GM23338 (cell line): ENCODE data around the gene DPF3. TPM values are rescaled to one million over a fixed set of nuclear protein-coding genes. Genes with fewer than 3 reads are reported as not detected.

Experiments used
- ATAC-seq: fragments of 200-7000 bp; cut with Tn5 transposase; 3 replicates; pipeline ENCODE4 v1.9.1; 2020
- DNase-seq: peaks from one replicate; pipeline ENCODE4 v3.0.0-alpha.2; 2015; ENCODE audit warnings: low spot score
- H2AFZ ChIP-seq: fragments of 200-600 bp; sonication (generic); 2 replicates; pipeline ENCODE4 v1.8.0; 2016; ENCODE audit warnings: antibody characterized with exemption, mild to moderate bottlenecking, moderate library complexity
- H3F3A ChIP-seq: fragments of 200-600 bp; sonication (generic); replicated peaks from 2 replicates; pipeline ENCODE4 v1.8.0; 2017; ENCODE audit warnings: antibody characterized with exemption, mixed run types, low read depth
- H3K27ac ChIP-seq: fragments of 200-600 bp; sonication (generic); 2 replicates; pipeline ENCODE4 v1.6.1; 2016; ENCODE audit warnings: low read depth
- H3K27me3 ChIP-seq: fragments of 200-600 bp; sonication (generic); 2 replicates; pipeline ENCODE4 v1.8.0; 2016; ENCODE audit warnings: mild to moderate bottlenecking, mixed run types, moderate library complexity; ENCODE audit not compliant: insufficient read depth
- H3K36me3 ChIP-seq: fragments of 200-600 bp; sonication (generic); 2 replicates; pipeline ENCODE4 v1.8.0; 2016; ENCODE audit warnings: mild to moderate bottlenecking; ENCODE audit not compliant: insufficient read depth
- H3K4me1 ChIP-seq: fragments of 200-600 bp; sonication (generic); 2 replicates; pipeline ENCODE4 v1.8.0; 2016; ENCODE audit warnings: mild to moderate bottlenecking, moderate library complexity; ENCODE audit not compliant: insufficient read depth
- H3K4me2 ChIP-seq: fragments of 200-600 bp; sonication (generic); 2 replicates; pipeline ENCODE4 v1.7.1; 2017; ENCODE audit warnings: mixed run types
- H3K4me3 ChIP-seq: fragments of 200-600 bp; sonication (generic); 2 replicates; pipeline ENCODE4 v1.6.1; 2016; ENCODE audit warnings: mixed run types
- H3K79me2 ChIP-seq: fragments of 200-600 bp; sonication (generic); replicated peaks from 2 replicates; pipeline ENCODE4 v1.8.0; 2017; ENCODE audit warnings: mild to moderate bottlenecking; ENCODE audit not compliant: insufficient read depth
- H3K9me2 ChIP-seq: fragments of 200-600 bp; sonication (generic); 2 replicates; pipeline ENCODE4 v1.8.0; 2017; ENCODE audit not compliant: insufficient read depth
- H4K20me1 ChIP-seq: fragments of 200-600 bp; sonication (generic); replicated peaks from 2 replicates; pipeline ENCODE4 v1.8.0; 2017; ENCODE audit warnings: mild to moderate bottlenecking; ENCODE audit not compliant: insufficient read depth
- H3K27ac Mint-ChIP-seq: 2 replicates; pipeline ENCODE4 v1.8.0; 2020; ENCODE audit warnings: inconsistent platforms, mild to moderate bottlenecking, moderate library complexity, mixed read lengths
- H3K27me3 Mint-ChIP-seq: 3 replicates; pipeline ENCODE4 v1.8.0; 2022; ENCODE audit warnings: low read depth, mild to moderate bottlenecking, moderate library complexity, mixed read lengths, inconsistent platforms; ENCODE audit not compliant: insufficient read depth, poor library complexity
- H3K36me3 Mint-ChIP-seq: 3 replicates; pipeline ENCODE4 v1.8.0; 2021; ENCODE audit warnings: low read depth, mild to moderate bottlenecking, inconsistent platforms, moderate library complexity, mixed read lengths
- H3K4me1 Mint-ChIP-seq: 3 replicates; pipeline ENCODE4 v1.8.0; 2020; ENCODE audit warnings: mild to moderate bottlenecking, inconsistent platforms, mixed read lengths
- H3K4me3 Mint-ChIP-seq: 3 replicates; pipeline ENCODE4 v1.8.0; 2021; ENCODE audit warnings: moderate library complexity, mild to moderate bottlenecking, inconsistent platforms, mixed read lengths
- H3K9me3 Mint-ChIP-seq: 3 replicates; pipeline ENCODE4 v1.8.0; 2020; ENCODE audit warnings: moderate library complexity, mild to moderate bottlenecking, inconsistent platforms, mixed read lengths
- CREB1 ChIP-seq: fragments of 250-450 bp; sonication (Bioruptor Pico); IDR thresholded peaks from 2 replicates; pipeline ENCODE4 v1.5.0; 2020; ENCODE audit warnings: low read depth, mild to moderate bottlenecking, moderate library complexity
- EZH2 ChIP-seq: fragments of 200-600 bp; sonication (generic); IDR thresholded peaks from one replicate; pipeline ENCODE4 v1.8.0; 2017; ENCODE audit warnings: antibody characterized with exemption, mild to moderate bottlenecking, low read depth; ENCODE audit not compliant: unreplicated experiment
- JUNB ChIP-seq: IDR thresholded peaks from one replicate; pipeline ENCODE4 v1.6.1; 2016; ENCODE audit warnings: antibody characterized with exemption; ENCODE audit not compliant: unreplicated experiment
- NANOG ChIP-seq: IDR thresholded peaks from 2 replicates; pipeline ENCODE4 v1.6.1; 2016; ENCODE audit warnings: antibody characterized with exemption, borderline replicate concordance
- POLR2AphosphoS5 ChIP-seq: IDR thresholded peaks from 2 replicates; pipeline ENCODE4 v1.6.1; 2016; ENCODE audit warnings: antibody characterized with exemption, low read depth
- STAT1 ChIP-seq: IDR thresholded peaks from one replicate; pipeline ENCODE4 v1.6.1; 2016; ENCODE audit warnings: antibody characterized with exemption; ENCODE audit not compliant: unreplicated experiment
- ZNF114 ChIP-seq: fragments of 250-450 bp; sonication (Bioruptor Pico); IDR thresholded peaks from 2 replicates; pipeline ENCODE4 v1.5.0; 2020; ENCODE audit warnings: mild to moderate bottlenecking, moderate library complexity
- ZNF331 ChIP-seq: fragments of 250-450 bp; sonication (Bioruptor Pico); IDR thresholded peaks from 2 replicates; pipeline ENCODE4 v1.5.0; 2020; ENCODE audit warnings: low read depth, mild to moderate bottlenecking, moderate library complexity
- polyA plus RNA-seq: library from polyadenylated mRNA; unstranded; fragments of >200 nt; fragmentation: Nextera tagmentation; extraction: Ambion mirVana; gene quantifications from 2 replicates; pipeline ENCODE4 v1.2.1, GENCODE V29; 2016
- total RNA-seq: library from RNA; depleted of rRNA; stranded (reverse); fragments of >200 nt; shearing (Covaris generic); gene quantifications from 2 replicates; pipeline ENCODE4 v1.2.3, GENCODE V29; 2014
- TF ChIP-seq, protein P1 (sequence below): fragments of 250-450 bp; sonication (Bioruptor Pico); IDR thresholded peaks from 2 replicates; pipeline ENCODE4 v1.5.0; 2020; ENCODE audit warnings: mild to moderate bottlenecking, moderate library complexity
- TF ChIP-seq, protein P2 (sequence below), 2 experiments: fragments of 200-600 bp in 1 of 2; sonication (generic) in 1 of 2; conservative IDR thresholded peaks; 2 replicates each; pipeline versions ENCODE4 v1.5.1 to v1.6.1; 2016 to 2017; ENCODE audit warnings: antibody characterized with exemption in 2 of 2, low read depth in 2 of 2, mild to moderate bottlenecking in 2 of 2, moderate library complexity in 1 of 2
- TF ChIP-seq, protein P3 (sequence below): IDR thresholded peaks from 2 replicates; pipeline ENCODE4 v1.6.1; 2016; ENCODE audit warnings: antibody characterized with exemption
- TF ChIP-seq, protein P4 (sequence below): IDR thresholded peaks from one replicate; pipeline ENCODE4 v1.6.1; 2018; ENCODE audit warnings: antibody characterized with exemption; ENCODE audit not compliant: unreplicated experiment

DPF3 gene
- total and polyA plus RNA-seq, 2 experiments from 2014 or later: 0.18 to 1.0 TPM

DNA sequence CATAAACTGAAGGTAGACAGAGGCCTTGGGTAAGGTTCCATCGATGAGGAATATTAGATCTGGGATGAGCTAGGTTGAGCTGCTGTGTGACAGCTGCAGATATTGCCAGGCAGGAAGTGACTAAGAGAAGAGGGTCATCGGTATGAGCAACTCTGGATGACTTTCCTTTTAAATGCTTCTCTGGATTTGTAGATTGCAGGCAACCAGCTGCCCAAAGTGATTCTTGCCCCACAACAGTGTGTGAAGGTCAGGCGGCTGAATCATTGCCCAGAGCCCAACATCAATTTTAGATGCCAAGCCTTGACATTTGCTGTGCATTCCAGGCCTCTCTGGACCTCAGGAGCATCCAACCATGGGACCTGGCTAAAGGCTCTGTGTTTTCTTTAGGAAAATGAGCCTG is 255.9 kb downstream of the DPF3 start:
- no peaks in the 10 kb centered on the region for H3K27me3 ChIP-seq
- H3K79me2 ChIP-seq: no peaks in the 10 kb centered on the region
- Mint-ChIP-seq H3K36me3 (peaks cover 4% of the 10 kb centered on the region; the same call in 1 of the 3 replicates), H3K27ac (no peak overlapping the region), H3K4me3 (no peak overlapping the region), H3K4me1 (no peaks in the 10 kb centered on the region), H3K27me3 (peaks cover 2% of the 10 kb centered on the region), H3K9me3 (peaks cover 18% of the 10 kb centered on the region)
- H2AFZ ChIP-seq: no peak overlapping the region
- no peaks in the 10 kb centered on the region for H3K36me3 ChIP-seq
- no peak for ATAC-seq
- H3K4me2 ChIP-seq: no peak overlapping the region
- DNase-seq: no peak
- H3K27ac ChIP-seq: no peak overlapping the region
- H3K9me2 ChIP-seq: peaks cover 10% of the 10 kb centered on the region; the same call in 1 of the 2 replicates
- H3K4me1 ChIP-seq: no peaks in the 10 kb centered on the region
- no peaks in the 10 kb centered on the region for H3F3A ChIP-seq
- H3K4me3 ChIP-seq: no peak overlapping the region
- no peaks in the 10 kb centered on the region for H4K20me1 ChIP-seq
- TF ChIP-seq, protein P1, sequence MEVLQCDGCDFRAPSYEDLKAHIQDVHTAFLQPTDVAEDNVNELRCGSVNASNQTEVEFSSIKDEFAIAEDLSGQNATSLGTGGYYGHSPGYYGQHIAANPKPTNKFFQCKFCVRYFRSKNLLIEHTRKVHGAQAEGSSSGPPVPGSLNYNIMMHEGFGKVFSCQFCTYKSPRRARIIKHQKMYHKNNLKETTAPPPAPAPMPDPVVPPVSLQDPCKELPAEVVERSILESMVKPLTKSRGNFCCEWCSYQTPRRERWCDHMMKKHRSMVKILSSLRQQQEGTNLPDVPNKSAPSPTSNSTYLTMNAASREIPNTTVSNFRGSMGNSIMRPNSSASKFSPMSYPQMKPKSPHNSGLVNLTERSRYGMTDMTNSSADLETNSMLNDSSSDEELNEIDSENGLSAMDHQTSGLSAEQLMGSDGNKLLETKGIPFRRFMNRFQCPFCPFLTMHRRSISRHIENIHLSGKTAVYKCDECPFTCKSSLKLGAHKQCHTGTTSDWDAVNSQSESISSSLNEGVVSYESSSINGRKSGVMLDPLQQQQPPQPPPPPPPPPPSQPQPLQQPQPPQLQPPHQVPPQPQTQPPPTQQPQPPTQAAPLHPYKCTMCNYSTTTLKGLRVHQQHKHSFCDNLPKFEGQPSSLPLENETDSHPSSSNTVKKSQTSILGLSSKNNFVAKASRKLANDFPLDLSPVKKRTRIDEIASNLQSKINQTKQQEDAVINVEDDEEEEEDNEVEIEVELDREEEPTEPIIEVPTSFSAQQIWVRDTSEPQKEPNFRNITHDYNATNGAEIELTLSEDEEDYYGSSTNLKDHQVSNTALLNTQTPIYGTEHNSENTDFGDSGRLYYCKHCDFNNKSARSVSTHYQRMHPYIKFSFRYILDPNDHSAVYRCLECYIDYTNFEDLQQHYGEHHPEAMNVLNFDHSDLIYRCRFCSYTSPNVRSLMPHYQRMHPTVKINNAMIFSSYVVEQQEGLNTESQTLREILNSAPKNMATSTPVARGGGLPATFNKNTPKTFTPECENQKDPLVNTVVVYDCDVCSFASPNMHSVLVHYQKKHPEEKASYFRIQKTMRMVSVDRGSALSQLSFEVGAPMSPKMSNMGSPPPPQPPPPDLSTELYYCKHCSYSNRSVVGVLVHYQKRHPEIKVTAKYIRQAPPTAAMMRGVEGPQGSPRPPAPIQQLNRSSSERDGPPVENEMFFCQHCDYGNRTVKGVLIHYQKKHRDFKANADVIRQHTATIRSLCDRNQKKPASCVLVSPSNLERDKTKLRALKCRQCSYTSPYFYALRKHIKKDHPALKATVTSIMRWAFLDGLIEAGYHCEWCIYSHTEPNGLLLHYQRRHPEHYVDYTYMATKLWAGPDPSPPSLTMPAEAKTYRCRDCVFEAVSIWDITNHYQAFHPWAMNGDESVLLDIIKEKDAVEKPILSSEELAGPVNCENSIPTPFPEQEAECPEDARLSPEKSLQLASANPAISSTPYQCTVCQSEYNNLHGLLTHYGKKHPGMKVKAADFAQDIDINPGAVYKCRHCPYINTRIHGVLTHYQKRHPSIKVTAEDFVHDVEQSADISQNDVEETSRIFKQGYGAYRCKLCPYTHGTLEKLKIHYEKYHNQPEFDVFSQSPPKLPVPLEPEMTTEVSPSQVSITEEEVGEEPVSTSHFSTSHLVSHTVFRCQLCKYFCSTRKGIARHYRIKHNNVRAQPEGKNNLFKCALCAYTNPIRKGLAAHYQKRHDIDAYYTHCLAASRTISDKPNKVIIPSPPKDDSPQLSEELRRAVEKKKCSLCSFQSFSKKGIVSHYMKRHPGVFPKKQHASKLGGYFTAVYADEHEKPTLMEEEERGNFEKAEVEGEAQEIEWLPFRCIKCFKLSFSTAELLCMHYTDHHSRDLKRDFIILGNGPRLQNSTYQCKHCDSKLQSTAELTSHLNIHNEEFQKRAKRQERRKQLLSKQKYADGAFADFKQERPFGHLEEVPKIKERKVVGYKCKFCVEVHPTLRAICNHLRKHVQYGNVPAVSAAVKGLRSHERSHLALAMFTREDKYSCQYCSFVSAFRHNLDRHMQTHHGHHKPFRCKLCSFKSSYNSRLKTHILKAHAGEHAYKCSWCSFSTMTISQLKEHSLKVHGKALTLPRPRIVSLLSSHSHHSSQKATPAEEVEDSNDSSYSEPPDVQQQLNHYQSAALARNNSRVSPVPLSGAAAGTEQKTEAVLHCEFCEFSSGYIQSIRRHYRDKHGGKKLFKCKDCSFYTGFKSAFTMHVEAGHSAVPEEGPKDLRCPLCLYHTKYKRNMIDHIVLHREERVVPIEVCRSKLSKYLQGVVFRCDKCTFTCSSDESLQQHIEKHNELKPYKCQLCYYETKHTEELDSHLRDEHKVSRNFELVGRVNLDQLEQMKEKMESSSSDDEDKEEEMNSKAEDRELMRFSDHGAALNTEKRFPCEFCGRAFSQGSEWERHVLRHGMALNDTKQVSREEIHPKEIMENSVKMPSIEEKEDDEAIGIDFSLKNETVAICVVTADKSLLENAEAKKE: no peak
- TF ChIP-seq, protein P2, sequence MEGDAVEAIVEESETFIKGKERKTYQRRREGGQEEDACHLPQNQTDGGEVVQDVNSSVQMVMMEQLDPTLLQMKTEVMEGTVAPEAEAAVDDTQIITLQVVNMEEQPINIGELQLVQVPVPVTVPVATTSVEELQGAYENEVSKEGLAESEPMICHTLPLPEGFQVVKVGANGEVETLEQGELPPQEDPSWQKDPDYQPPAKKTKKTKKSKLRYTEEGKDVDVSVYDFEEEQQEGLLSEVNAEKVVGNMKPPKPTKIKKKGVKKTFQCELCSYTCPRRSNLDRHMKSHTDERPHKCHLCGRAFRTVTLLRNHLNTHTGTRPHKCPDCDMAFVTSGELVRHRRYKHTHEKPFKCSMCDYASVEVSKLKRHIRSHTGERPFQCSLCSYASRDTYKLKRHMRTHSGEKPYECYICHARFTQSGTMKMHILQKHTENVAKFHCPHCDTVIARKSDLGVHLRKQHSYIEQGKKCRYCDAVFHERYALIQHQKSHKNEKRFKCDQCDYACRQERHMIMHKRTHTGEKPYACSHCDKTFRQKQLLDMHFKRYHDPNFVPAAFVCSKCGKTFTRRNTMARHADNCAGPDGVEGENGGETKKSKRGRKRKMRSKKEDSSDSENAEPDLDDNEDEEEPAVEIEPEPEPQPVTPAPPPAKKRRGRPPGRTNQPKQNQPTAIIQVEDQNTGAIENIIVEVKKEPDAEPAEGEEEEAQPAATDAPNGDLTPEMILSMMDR (conservative IDR thresholded peaks at IDR 0.05; ENCODE audit: low read depth in 2 of 2): no peak
- TF ChIP-seq ZNF114 (no peak), STAT1 (no peak), CREB1 (CRISPR knock-in tag) (no peak), EZH2 (no peak), ZNF331 (CRISPR knock-in tag) (no peak), POLR2AphosphoS5 (no peak), JUNB (no peak), NANOG (no peak)
- TF ChIP-seq, protein P3, sequence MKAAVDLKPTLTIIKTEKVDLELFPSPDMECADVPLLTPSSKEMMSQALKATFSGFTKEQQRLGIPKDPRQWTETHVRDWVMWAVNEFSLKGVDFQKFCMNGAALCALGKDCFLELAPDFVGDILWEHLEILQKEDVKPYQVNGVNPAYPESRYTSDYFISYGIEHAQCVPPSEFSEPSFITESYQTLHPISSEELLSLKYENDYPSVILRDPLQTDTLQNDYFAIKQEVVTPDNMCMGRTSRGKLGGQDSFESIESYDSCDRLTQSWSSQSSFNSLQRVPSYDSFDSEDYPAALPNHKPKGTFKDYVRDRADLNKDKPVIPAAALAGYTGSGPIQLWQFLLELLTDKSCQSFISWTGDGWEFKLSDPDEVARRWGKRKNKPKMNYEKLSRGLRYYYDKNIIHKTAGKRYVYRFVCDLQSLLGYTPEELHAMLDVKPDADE: no peak
- TF ChIP-seq, protein P4, sequence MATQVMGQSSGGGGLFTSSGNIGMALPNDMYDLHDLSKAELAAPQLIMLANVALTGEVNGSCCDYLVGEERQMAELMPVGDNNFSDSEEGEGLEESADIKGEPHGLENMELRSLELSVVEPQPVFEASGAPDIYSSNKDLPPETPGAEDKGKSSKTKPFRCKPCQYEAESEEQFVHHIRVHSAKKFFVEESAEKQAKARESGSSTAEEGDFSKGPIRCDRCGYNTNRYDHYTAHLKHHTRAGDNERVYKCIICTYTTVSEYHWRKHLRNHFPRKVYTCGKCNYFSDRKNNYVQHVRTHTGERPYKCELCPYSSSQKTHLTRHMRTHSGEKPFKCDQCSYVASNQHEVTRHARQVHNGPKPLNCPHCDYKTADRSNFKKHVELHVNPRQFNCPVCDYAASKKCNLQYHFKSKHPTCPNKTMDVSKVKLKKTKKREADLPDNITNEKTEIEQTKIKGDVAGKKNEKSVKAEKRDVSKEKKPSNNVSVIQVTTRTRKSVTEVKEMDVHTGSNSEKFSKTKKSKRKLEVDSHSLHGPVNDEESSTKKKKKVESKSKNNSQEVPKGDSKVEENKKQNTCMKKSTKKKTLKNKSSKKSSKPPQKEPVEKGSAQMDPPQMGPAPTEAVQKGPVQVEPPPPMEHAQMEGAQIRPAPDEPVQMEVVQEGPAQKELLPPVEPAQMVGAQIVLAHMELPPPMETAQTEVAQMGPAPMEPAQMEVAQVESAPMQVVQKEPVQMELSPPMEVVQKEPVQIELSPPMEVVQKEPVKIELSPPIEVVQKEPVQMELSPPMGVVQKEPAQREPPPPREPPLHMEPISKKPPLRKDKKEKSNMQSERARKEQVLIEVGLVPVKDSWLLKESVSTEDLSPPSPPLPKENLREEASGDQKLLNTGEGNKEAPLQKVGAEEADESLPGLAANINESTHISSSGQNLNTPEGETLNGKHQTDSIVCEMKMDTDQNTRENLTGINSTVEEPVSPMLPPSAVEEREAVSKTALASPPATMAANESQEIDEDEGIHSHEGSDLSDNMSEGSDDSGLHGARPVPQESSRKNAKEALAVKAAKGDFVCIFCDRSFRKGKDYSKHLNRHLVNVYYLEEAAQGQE: no peak
